GM20431 (cell line): ENCODE results near the gene COL1A2.

Experiments used
- in situ Hi-C: fragments of 300-500 bp; cut with MseI, MboI; formaldehyde crosslinking; loops from one replicate; pipeline ENCODE4 v1.15.0; 2020; ENCODE audit warnings: low sequenced_read_pairs; ENCODE audit not compliant: unreplicated experiment

Gene COL1A2

DNA sequence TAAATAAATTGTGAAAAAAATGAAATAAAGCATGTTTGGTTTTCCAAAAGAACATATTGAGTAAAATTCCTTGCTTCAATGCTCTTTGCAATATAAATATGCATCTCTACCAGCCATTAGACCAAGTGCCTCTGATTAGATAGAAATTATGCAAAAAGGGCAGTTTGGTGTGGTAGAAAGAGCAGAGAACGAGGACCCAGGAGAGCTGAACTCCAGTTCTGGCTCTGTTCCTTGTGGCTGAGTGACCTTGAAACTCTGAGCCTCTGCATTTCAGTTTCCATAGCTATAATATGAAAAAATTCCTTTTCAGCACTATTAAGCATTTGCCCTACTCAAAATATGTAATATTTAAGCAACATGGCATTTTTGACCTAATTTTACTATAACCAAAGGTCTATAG lies 36.5 kb downstream of the COL1A2 start:
- in situ Hi-C loops = no loop called here

DNA sequence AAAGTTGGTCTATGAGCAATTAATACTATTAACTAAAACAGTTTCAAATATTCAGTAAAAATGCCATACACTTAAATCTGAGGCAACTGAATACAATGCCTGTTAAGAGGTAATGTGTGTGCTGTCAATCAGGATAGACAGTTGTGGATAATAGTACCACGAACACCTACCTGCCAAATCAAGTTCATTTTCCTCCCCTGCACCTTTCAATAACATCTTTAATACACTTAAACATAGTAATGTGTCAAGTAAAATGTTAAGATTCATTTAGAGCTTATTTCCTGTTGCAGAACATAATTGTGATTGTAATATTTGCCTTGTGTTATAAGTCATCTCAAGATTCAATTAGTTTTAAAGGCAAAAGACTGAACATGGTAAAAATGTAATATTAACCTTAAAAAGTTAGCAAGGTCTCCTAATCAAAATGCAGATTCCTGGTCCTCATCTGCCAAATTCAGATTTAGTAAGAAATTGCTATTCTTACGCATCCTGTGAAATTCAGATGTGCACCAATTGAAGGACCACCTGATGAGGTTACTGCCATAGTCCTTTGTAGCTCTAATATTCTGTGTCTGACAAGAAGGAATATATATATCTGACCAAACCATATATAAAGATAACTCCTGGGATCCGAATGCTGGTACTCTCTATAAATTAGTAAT lies 37.1 kb downstream of the COL1A2 start:
- in situ Hi-C loops = no loop called here

- in situ Hi-C loops = no loop called here
Measured at GRCh38 chr7:94432281-94432670, 37.6 kb downstream of the COL1A2 start.

GRCh38 chr7:94432817-94433216 lies 38.1 kb downstream of the COL1A2 start:
- in situ Hi-C loops = no loop called here

DNA sequence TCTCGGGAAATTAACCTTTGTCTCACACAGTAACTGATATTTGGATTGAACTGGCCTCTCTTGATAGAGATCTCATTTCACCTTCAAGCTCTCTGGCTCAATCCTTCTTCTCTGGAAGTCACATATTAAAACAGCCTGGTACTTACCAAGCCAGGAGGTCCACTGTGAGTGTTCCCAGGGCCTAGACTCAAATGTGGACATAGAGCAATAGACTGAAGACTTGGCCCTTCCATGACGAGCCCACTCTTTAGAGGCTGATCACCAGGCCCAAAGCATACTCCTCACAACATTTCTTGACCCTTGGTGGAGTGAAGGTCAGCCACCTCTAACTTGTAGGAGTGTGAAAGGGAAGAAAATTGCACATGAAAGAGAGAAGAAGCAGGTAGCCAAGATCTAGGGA lies 38.5 kb downstream of the COL1A2 start:
- in situ Hi-C loops = no loop called here

GRCh38 chr7:94434042-94434441 lies 39.3 kb downstream of the COL1A2 start:
- in situ Hi-C loops = no loop called here

DNA sequence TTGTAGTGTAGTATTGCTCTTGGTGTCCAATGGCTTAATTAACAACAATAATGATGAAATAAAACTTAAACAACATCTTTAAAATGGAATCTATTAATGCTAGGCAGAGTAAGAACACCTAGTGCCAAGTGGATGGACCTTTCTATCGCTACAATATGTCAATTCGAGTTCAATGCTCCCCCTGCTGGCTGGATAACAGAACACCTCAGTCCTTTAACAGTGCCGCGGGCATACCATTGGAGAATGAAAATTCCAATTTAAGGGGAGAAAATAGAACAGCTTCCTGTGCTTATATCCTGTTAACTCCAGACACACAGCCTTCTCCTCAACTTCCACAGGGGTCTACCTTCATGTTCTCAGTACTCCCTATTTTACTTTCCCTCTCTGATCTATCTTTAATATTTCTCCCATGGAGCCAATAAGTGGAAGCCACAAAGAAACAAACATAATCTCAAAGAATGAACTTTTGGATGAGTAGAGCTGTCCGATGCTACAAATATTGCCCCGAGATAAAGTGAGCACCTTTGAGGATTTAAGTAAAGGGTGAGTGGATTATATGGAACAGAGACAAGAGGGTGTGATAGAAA lies 41.4 kb downstream of the COL1A2 start:
- in situ Hi-C loops = no loop called here

DNA sequence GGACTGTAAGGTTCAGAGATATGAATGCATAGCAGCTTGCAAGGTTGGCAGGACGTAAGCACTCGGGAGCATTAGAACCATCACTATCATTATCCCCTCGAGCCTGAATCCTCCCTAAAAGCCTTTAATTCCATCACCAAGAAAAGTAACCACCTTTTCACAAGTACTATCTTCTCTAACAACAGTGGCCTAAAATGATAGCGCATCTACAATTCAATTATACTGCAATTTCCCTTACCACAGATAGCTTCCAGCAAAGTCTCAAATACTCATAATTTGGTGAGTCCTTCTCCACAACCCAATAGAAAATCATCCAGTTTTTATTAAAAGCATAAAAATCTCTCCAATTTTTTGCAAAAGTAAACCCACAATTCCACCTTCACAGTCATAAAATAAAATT lies 42.0 kb downstream of the COL1A2 start:
- in situ Hi-C loops = no loop called here

DNA sequence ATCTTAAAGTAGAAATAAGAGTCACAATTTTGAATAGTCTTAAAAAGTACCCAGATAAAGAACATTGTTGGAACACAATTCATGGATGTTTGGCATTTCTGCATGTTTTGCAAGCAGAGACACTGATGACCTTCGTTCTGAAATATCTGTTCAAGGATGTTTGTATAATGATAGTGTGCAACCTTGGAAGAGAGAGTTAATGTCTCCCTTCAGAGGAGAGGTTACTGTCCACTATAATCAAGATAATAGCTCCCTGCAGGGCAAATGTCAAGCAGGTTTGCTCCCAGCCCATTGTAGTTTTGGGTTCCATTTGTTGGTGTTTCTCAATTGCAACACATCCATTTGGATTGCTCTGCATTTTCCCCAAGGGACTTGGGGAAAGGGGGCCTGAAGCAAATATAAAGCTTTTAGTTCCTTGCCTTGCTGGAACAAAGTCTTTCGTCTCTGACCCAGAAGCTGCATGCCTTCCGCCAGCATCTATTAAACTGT lies 45.2 kb downstream of the COL1A2 start:
- in situ Hi-C loops = no loop called here

DNA sequence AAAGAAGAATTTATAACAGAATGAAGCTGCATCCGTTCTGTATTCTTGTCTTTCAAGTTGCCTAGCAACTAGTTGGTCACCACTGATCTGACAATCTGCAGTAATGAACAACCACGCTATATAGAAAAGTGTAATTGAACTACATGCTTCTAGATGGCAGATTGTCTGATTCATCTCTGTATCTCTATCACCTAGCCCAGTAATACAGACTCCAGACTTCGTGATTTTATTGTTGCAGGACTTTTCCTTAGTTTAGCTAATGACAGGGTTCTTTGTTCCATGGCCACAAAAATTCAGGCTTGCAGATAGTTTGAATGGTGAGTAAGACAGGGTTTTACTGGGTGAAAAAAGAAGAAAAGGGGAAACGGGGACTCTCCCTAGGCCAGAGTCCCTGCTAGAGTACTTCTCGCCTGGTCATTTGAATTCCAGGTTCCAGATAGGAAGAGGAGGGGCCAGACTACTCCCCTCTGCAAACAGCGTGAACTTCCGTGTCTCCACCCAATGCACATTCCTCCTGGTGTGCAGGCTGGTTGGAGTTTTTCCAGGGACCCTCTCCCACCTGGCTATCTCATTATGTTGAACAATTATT lies 45.9 kb downstream of the COL1A2 start:
- in situ Hi-C loops = no loop called here

- in situ Hi-C loops = no loop called here
Measured at GRCh38 chr7:94441138-94441537, 46.4 kb downstream of the COL1A2 start.

DNA sequence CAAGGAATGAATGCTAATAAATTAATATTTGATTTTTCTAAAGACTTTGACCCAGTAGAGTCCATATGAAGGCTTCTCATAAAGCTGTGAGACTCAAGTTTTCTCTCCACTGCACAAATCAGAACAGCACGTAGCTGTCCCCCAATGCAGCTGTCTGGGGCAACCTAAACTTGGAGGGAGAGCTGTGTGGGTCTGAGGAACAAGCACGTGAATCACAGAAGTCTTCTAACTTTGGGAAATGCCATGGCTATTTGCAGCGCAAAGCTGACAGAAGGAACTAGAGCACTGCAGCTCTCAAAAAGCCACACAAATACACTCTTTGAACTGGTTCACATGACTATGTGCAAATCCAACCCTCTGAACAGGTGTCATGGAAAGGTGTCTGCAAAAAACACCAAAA lies 47.9 kb downstream of the COL1A2 start:
- in situ Hi-C loops = no loop called here

- in situ Hi-C loops = no loop called here
Measured at GRCh38 chr7:94444813-94445212, 50.1 kb downstream of the COL1A2 start.

DNA sequence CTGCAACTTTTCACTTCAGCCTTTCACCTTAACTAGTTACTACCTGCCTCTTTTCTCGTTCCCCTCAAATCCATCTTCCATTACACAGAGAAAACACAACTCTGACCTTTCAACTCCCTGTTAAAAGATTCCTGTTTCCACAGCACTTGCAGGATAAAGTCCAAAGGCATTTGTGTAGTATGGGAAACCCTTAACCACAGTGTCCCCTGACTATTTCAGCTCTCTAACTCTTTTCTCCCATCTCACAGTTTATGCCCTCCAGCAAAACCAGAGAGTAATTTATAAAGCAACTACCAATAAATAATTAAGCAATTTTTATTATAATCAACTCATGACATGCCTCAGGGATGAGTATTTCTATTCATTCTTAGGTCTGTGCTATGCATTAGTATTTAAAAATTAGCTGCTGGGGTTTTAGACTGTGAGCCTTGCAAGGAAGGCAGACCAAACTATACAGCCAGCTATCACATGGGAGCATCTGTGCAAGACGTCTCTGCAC lies 51.0 kb downstream of the COL1A2 start:
- in situ Hi-C loops = no loop called here

DNA sequence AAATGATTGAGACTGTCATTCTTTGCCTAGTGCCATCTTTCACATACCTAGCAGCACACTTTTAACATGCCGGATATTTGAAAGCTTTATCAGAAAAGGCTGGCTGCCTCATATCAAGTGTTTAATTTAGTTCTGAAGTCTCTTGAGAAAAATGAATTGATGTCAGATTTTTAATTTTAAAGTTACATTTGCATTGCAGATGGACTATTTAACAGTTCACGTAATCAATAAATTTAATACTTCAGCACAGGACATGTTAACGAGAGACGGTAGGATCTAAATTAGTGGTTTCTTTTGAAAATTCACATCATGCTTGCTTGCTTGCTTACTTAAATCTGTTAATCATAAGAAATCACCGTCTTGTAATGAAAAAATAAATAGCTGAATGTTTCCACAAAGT lies 51.6 kb downstream of the COL1A2 start:
- in situ Hi-C loops = no loop called here

DNA sequence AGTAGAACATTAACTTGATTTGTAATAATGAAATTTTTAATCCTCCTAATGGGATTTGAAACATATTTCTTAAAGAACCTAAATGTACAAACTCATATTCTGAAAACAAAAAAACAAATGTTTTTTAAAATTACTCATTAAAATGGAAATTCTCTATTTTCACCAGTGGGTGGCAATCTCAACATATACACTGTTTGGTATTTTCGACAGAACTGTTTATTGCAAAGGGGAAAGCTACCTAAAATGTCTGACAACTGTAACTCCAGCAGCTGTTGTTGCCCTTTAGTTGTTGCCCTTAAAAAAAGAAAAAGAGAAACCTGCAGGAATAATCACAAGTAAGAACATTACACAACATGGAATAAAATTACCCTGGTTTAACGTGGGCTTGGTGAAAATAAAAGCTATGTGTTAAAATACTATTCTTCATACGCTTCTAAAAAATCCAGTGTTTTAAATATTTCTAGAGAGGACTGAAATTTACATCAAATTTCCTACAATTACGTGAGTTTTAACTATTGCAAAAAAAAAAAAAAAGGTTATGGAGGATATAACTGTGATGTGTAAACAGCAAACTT lies 54.5 kb downstream of the COL1A2 start:
- in situ Hi-C loops = no loop called here

DNA sequence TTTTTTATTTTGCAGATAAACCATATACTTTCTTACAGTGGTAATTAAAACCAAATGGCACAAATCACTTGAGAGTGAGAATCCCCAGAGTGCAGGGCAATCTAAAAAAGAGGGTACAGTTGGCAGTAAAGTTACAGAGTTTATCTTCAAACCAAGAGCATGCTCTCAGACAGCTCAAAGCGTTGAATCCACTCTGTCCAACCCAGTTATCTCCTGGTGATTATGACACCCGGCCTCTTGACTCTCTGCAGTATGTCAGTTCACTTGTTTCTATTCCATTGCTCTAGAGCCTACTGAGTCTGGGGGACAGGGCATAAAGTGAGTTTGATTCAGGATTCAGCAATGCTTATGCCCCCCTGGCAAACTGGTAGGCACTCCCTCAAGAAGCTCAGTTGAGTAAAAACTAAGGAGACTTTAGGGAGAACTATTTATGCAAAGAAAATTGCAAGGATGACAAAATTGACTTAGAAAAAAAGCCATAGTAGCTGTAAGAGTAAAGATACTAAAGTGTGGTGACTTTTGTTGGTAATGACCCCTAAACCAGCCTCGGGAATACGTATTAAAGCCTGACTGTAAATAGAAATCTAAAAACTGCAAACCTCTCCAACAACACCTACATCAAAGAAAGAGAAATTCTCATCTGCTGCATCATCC lies 55.5 kb downstream of the COL1A2 start:
- in situ Hi-C loops = no loop called here

GRCh38 chr7:94451187-94451586 lies 56.5 kb downstream of the COL1A2 start:
- in situ Hi-C loops = no loop called here

DNA sequence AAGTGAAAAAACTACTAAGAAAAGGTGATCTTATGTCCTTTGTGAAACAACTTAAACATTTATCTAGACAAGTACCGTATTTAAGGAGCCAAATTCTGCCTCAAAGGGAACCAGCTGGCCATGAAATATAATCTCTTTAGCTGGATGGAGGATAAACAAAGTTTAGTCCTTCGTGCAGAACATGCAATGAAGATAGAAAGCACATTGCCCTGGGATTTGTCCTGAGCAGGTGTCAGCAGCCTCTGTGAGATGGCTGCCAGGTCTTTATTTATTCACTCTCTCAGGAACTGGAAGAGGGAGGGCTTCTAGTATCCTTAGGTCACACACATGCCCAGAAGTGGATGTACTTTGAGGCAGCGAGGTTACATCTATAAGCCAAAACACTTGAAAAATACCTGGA lies 57.5 kb downstream of the COL1A2 start:
- in situ Hi-C loops = no loop called here

- in situ Hi-C loops = no loop called here
Measured at GRCh38 chr7:94453898-94454297, 59.2 kb downstream of the COL1A2 start.

- in situ Hi-C loops = no loop called here
Measured at GRCh38 chr7:94458041-94458440, 63.3 kb downstream of the COL1A2 start.
